Measurements from ENCODE around the gene ACTN4.
"Not testable (repeated sequence)": the region's sequence is repeated elsewhere in the genome, so short reads cannot be mapped to it uniquely, and the experiment has no call there.

ACTN4 gene

GRCh38 chr19:38626401-38626800, 21.0 kb upstream of the ACTN4 start:
- DNase-seq (ENCODE audit: low spot score) = no peak
- in situ Hi-C loops (cut with MboI; ENCODE audit: low sequenced_read_pairs, unreplicated experiment) = loop anchor here (25.0 kb wide), 1 partner anchor 214 kb away; the partner anchor contains the start of gene FAM98C
- TF ChIP-seq CTCF (IDR thresholded peaks at IDR 0.05; ENCODE audit: borderline replicate concordance, control extremely low read depth, extremely low read depth, insufficient read depth, missing control alignments) = no peak

GRCh38 chr19:38629568-38629967, 17.9 kb upstream of the ACTN4 start:
- TF ChIP-seq CTCF (IDR thresholded peaks at IDR 0.05; ENCODE audit: borderline replicate concordance, control extremely low read depth, extremely low read depth, insufficient read depth, missing control alignments) = no peak
- no peak for DNase-seq (ENCODE audit: low spot score)
- in situ Hi-C loops (cut with MboI; ENCODE audit: low sequenced_read_pairs, unreplicated experiment) = loop anchor here (25.0 kb wide), 1 partner anchor 217 kb away; the partner anchor contains the start of gene FAM98C

- in situ Hi-C loops (cut with MboI; ENCODE audit: low sequenced_read_pairs, unreplicated experiment) = loop anchor here (25.0 kb wide), 1 partner anchor 219 kb away; the partner anchor contains the start of gene FAM98C
- not testable (repeated sequence) for DNase-seq (ENCODE audit: low spot score)
Measured at GRCh38 chr19:38631301-38631700, 16.1 kb upstream of the ACTN4 start.

- in situ Hi-C loops (cut with MboI; ENCODE audit: low sequenced_read_pairs, unreplicated experiment) = loop anchor here (25.0 kb wide), 1 partner anchor 220 kb away; the partner anchor contains the start of gene FAM98C
- DNase-seq (ENCODE audit: low spot score) = not testable (repeated sequence)
Measured at GRCh38 chr19:38631811-38632475, 15.5 kb upstream of the ACTN4 start.

GRCh38 chr19:38632476-38633213, 14.8 kb upstream of the ACTN4 start:
- no peak for DNase-seq (ENCODE audit: low spot score)
- TF ChIP-seq CTCF (IDR thresholded peaks at IDR 0.05; ENCODE audit: borderline replicate concordance, control extremely low read depth, extremely low read depth, insufficient read depth, missing control alignments) = no peak
- in situ Hi-C loops (cut with MboI; ENCODE audit: low sequenced_read_pairs, unreplicated experiment) = loop anchor here (25.0 kb wide), 1 partner anchor 220 kb away; the partner anchor contains the start of gene FAM98C

GRCh38 chr19:38634757-38635482, 12.5 kb upstream of the ACTN4 start:
- peak; percentile 86 for TF ChIP-seq CTCF (IDR thresholded peaks at IDR 0.05; ENCODE audit: borderline replicate concordance, control extremely low read depth, extremely low read depth, insufficient read depth, missing control alignments)
- DNase-seq (ENCODE audit: low spot score) = peak; percentile 84
- in situ Hi-C loops (cut with MboI; ENCODE audit: low sequenced_read_pairs, unreplicated experiment) = loop anchor here (5.0 to 25.0 kb wide), 2 partner anchors 83 to 223 kb away; partner anchors contain the start of gene FAM98C

Measured in GM13976 (cell line).